Spleen (tissue), 7 donors: ENCODE data around the gene BABAM2.

ENCODE experiments used
- CTCF ChIP-seq, 11 experiments: fragments of 200-600 bp in 7 of 11; fragments of 450-650 bp in 4 of 11; sonication (generic) in 4 of 11; IDR thresholded peaks in 8 of 11; conservative IDR thresholded peaks in 3 of 11; 1 replicate in 7 of 11; 2 replicates in 4 of 11; pipeline versions ENCODE4 v1.4.0 to v1.8.0; 2016 to 2021; ENCODE audit warnings: antibody characterized with exemption in 11 of 11, inconsistent platforms in 4 of 11, mild to moderate bottlenecking in 1 of 11
- POLR2A ChIP-seq, 3 donors: fragments of 450-650 bp; IDR thresholded peaks; one replicate each; pipeline ENCODE4 v1.5.1; 2017; ENCODE audit warnings: antibody characterized with exemption in 3 of 3, mild to moderate bottlenecking in 1 of 3
- POLR2AphosphoS5 ChIP-seq, 3 donors: sonication (generic); formaldehyde crosslinking; IDR thresholded peaks; one replicate each; pipeline ENCODE4 v1.5.1; 2017; ENCODE audit warnings: antibody characterized with exemption in 3 of 3
- donor health status: DM: no; HTN: no; CAD: no; lungs with moderate emphysema.
- donor health status: DM: no; HTN: no; CAD: no.
- donor health status: DM: no; HTN: no; CAD: no.

- TF ChIP-seq CTCF (IDR thresholded peaks at IDR 0.05 in 8 of 11, conservative IDR thresholded peaks at IDR 0.05 in 3 of 11) (no peak), POLR2AphosphoS5 (IDR thresholded peaks at IDR 0.05) (no peak), POLR2A (IDR thresholded peaks at IDR 0.05) (no peak)
Measured at GRCh38 chr2:27988306-27988705, 97.8 kb downstream of the BABAM2 start.
